NCI-H146 (cell line): ENCODE measurements around the gene RPAP3.
"Not testable (repeated sequence)": the region's sequence is repeated elsewhere in the genome, so short reads cannot be mapped to it uniquely, and the experiment has no call there.

Source experiments
- DNase-seq: peaks from one replicate; lab custom pipeline; 2025; lab: John Stamatoyannopoulos, UW

RPAP3 gene

GRCh38 chr12:47667935-47668334 lies 37.9 kb downstream of the RPAP3 start:
- DNase-seq = not testable (repeated sequence)

GRCh38 chr12:47652521-47653234 lies 53.2 kb downstream of the RPAP3 start:
- DNase-seq = peak; percentile 34

GRCh38 chr12:47651368-47652254 lies 54.2 kb downstream of the RPAP3 start:
- DNase-seq = peak; percentile 64

- no peak for DNase-seq
Observed at GRCh38 chr12:47650469-47650868, 55.4 kb downstream of the RPAP3 start.

DNA sequence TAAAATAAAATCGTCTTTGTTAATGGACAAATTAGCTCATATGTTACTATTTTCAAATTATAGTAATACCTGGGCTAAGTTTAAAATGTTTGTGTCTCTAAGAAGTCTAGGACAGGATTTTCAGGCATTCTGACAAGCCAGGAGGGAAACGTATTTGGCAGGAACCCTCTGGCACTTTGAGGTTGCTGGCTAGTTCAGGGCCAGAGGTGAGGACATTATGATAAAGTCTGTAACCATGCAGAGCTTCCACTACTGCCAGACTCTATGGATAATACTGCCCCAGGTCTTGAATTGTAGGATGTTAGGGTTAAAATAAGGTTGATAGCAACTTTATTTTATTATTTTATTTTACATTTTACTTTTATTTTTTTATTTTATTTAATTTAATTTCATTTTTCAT lies 56.4 kb downstream of the RPAP3 start:
- DNase-seq = no peak

GRCh38 chr12:47648056-47648579 lies 57.7 kb downstream of the RPAP3 start:
- no peak for DNase-seq

- DNase-seq = not testable (repeated sequence)
Observed at GRCh38 chr12:47642310-47642709, 63.5 kb downstream of the RPAP3 start.

DNA sequence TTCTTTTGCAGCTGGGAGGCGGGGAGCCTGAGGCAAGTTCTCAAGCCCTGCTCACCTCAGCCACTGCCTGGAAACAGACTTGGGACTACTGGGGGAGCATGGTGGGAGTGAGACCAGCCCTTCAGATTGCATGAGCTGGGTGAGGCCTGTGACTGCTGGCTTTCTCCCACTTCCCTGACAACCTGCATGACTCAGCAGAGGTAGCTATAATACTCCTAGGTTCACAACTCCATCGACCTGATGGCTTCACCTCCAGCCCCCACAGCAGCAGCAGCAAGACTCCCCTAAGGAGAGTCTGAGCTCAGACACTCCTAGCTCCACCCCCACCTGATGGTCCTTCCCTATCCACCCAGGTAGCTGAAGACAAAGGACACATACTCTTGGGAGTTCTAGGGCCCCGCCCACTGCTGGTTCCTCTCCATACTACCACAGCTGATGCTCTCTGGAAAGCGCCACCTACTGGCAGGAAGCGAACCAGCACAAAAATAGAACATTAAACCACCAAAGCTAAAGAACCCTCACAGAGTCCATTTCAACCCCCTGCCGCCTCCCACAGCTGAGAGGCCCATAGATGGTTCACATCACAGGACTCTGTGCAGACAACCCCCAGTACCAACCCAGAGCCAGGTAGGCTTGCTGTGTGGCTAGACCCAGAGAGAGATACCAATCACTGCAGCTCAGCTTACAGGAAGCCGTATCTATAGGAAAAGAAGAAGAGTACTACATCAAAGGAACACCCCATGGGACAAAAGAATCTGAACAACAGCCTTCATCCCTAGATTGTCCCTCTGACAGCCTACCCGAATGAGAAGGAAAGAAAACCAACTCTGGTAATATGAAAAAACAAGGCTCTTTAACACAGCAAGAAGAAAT lies 68.7 kb downstream of the RPAP3 start:
- peak; percentile 71 for DNase-seq

DNA sequence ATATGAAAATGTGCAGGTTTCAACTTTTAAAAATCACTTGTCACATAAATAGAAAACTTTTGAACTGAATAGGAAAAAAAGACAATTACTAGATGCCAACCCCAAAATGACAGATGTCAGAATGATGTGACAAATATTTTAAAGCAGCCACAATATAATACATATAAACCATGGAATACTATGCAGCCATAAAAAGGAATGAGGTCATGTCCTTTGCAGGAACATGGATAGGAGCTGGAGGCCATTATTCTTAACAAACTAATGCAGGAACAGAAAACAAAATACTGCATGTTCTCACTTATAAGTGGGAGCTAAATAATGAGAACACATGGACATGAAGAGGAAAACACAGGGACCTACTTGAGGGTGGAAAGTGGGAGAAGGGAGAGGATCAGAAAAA lies 70.1 kb downstream of the RPAP3 start:
- DNase-seq = not testable (repeated sequence)

DNA sequence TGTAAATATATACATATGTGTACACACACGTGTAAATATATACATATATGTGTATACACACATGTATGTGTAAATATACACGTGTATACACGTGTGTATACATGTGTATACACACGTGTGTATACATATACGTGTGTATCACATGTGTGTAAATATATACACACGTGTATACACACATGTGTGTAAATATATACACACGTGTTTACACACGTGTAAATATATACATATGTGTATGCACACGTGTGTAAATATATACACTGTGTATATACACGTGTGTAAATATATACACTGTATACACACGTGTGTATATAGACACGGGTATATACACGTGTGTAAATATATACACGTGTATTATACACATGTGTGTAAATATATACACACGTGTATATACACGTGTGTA lies 71.7 kb downstream of the RPAP3 start:
- no peak for DNase-seq

DNA sequence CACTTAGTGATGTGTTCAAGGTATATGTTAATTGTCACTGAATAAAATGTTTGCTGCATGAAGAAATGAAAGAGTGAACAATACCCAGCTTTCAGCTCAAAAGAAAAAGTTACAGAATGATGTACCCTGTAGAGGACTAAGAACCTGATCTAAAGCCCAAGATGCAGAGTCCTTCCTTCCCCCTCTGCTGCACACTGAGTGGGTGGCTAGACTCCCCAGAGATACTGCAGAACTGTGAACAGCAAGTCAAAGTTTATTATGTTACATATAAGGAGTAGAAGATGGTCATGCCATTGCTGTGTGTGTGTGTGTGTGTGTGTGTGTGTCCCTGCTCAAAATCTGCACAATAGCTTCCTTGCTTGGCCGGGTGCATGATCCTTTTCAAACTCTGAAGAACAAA lies 83.9 kb downstream of the RPAP3 start:
- DNase-seq = no peak

DNA sequence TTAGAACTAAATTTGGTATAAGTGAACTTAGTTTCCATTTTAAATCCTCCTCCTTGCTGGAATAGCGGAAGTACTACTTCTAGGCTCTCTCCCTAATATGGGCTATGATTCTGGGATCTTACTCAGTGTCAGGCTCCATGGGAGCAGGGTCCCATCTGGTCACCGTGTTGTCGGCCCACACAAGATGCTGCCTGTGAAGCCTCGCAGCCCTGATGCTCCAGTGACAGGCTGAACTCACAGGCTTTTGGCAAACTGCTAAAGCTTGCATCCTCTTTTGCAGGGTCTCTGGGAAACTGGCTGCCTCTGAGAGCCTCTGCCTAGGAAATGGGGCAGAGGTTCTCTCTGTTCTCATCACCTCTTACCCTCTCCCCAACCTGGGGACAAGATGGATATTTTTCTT lies 88.4 kb downstream of the RPAP3 start:
- DNase-seq = no peak

DNA sequence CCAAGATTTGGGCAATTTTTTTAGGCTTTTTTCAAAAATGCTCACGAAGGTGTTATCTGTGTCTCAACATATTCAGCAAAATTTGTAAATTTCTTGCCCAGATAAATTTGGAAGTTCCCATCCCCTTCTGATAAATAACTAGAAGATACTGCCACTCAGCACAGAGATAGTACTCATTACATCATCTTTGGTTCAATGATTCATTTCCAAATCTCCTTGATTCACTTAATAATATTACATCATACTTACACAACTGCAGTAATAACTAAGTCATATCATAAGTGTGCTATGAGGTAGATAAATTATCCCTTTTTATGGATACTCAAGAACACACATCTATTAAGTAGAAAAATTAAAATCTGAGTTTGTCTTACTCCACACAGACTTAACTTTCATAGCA lies 89.4 kb downstream of the RPAP3 start:
- no peak for DNase-seq

DNA sequence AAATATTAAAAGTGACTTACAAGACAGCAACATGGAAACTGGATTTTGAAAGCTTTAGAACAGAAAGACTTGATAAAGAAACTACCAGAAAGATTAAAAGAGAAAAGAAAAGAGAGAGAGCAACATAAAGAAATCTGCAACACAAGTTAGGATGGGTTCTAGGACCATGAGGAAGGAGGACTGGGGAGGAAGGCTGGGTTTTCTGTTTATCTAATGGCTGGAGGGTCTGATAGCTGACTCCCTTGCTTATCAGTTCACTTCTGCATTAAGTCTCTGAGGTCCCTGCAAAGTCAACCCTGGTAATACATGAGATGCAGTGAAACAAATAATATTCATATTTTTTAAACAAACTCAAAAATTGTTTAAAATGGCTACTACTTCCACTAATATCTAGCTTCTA lies 90.1 kb downstream of the RPAP3 start:
- no peak for DNase-seq

DNA sequence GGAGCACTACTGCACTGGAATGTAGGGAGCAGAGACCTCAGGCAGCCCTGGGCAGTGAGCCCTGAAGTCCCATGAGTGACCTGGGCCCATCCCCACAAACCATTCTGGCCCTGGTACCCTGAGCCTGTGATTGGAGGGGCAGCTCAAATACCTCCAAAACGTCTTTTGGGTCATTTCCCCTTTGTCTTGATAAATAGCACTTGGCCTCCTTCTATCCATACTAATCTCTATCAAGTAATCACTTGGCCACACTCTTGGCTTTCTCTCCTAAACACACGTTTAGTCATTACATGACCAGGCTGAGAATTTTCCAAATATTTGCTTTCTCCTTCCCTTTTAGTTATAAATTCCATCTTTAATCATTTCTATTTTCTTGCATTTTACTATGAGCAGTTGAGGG lies 91.3 kb downstream of the RPAP3 start:
- no peak for DNase-seq

GRCh38 chr12:47612953-47613352 lies 92.9 kb downstream of the RPAP3 start:
- DNase-seq = no peak

GRCh38 chr12:47611906-47612305 lies 93.9 kb downstream of the RPAP3 start:
- DNase-seq = no peak
